Epithelial cell of prostate (primary cell): ENCODE measurements around the gene SERTM1.

Source experiments
- DNase-seq: peaks from one replicate; pipeline ENCODE4 v3.0.0-alpha.2; 2011; ENCODE audit warnings: low read depth, low spot score
- H3K27ac ChIP-seq: fragments of 450-650 bp; 2 replicates; pipeline ENCODE4 v1.5.1; 2017; ENCODE audit warnings: mild to moderate bottlenecking

The SERTM1 gene

GRCh38 chr13:36673838-36674326 lies at the start of gene SERTM1:
Gene SERTM1 (plus strand): TSS chr13:36674020. CDS start chr13:36695079, 21,059 bp downstream.
- no peak for DNase-seq
- no peak within 1 kb of the TSS for H3K27ac ChIP-seq

- H3K27ac ChIP-seq, result no peak overlapping the region
- no peak for DNase-seq
These were observed 45.3 kb upstream of the SERTM1 start for GRCh38 chr13:36628377-36629056.

- no peak overlapping the region for H3K27ac ChIP-seq
- DNase-seq, result no peak
These were observed 44.8 kb upstream of the SERTM1 start for GRCh38 chr13:36629057-36629385.

- DNase-seq, result no peak
- no peak overlapping the region for H3K27ac ChIP-seq
These were observed 43.5 kb upstream of the SERTM1 start for GRCh38 chr13:36630181-36630803.

GRCh38 chr13:36639610-36640009 lies 34.2 kb upstream of the SERTM1 start:
- no peak overlapping the region for H3K27ac ChIP-seq
- DNase-seq, result no peak

GRCh38 chr13:36650611-36651010 lies 23.2 kb upstream of the SERTM1 start:
- no peak overlapping the region for H3K27ac ChIP-seq
- DNase-seq, result no peak

- no peak overlapping the region for H3K27ac ChIP-seq
- DNase-seq, result no peak
These were observed 8.2 kb upstream of the SERTM1 start for GRCh38 chr13:36665630-36666029.

GRCh38 chr13:36666477-36667229 lies 7.2 kb upstream of the SERTM1 start:
- no peak for DNase-seq
- H3K27ac ChIP-seq, result no peak overlapping the region

GRCh38 chr13:36668316-36668715 lies 5.5 kb upstream of the SERTM1 start:
- no peak for DNase-seq
- H3K27ac ChIP-seq, result no peak overlapping the region

- DNase-seq, result no peak
- H3K27ac ChIP-seq, result no peak overlapping the region
These were observed 468 bp upstream of the SERTM1 start for GRCh38 chr13:36673352-36673751.

- DNase-seq, result no peak
- H3K27ac ChIP-seq, result no peak overlapping the region
These were observed 755 bp downstream of the SERTM1 start for GRCh38 chr13:36674337-36675212.

- no peak for DNase-seq
These were observed 1.4 kb downstream of the SERTM1 start for GRCh38 chr13:36675213-36675536.

GRCh38 chr13:36680913-36681312 lies 7.1 kb downstream of the SERTM1 start:
- DNase-seq, result no peak
- H3K27ac ChIP-seq, result no peak overlapping the region

More at GRCh38 chr13:36675213-36675536, 1.4 kb downstream of the SERTM1 start:
- no peak overlapping the region for H3K27ac ChIP-seq

GRCh38 chr13:36681894-36682624 lies 8.2 kb downstream of the SERTM1 start:
- H3K27ac ChIP-seq, result no peak overlapping the region
- no peak for DNase-seq

- DNase-seq, result no peak
- H3K27ac ChIP-seq, result no peak overlapping the region
These were observed 9.9 kb downstream of the SERTM1 start for GRCh38 chr13:36683701-36684100.

GRCh38 chr13:36685927-36686326 lies 12.1 kb downstream of the SERTM1 start:
- H3K27ac ChIP-seq, result no peak overlapping the region
- peak; percentile 26 for DNase-seq

GRCh38 chr13:36696410-36697010 lies 22.7 kb downstream of the SERTM1 start:
- no peak for DNase-seq
- H3K27ac ChIP-seq, result no peak overlapping the region

- DNase-seq, result no peak
- H3K27ac ChIP-seq, result no peak overlapping the region
These were observed 26.4 kb downstream of the SERTM1 start for GRCh38 chr13:36700170-36700569.

GRCh38 chr13:36706755-36707154 lies 32.9 kb downstream of the SERTM1 start:
- no peak for DNase-seq
- no peak overlapping the region for H3K27ac ChIP-seq
